ENCODE results near the gene TCF21.
"Not testable (repeated sequence)": the region's sequence is repeated elsewhere in the genome, so short reads cannot be mapped to it uniquely, and the experiment has no call there.

Gene TCF21

DNA sequence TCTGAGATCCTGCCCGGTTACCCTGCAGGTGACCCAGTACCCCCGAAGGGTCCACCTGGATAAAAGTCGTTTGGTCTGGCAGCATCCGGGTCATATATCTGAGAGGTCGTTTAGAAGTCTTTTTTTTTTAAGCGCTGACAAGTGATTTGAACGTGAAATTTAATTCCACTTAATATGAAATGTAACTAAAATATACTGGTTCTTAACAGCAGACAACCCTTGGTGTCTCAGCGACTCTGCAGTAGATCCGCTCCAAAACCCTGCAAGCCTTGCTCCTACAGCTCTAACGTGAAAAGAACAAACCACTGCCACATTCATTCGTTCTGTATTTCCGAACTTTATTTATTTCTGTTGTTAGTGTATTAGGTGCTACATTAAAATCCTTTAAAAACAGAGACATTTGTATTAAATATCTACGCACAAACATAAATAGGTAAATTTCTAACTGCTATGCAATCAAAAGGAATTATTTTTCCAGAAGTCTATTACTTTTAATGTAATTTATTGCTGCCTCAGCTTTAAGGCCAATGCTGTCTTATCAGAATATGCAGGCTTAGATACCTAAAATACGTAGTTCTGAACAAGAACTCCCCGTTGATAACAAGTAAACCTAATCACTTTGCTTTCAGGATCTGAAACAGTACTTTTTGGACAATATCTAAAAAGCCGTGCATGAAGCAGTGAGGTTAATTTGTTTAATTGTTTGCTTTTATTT is 33.5 kb upstream of the TCF21 start:
- DNase-seq (ENCODE audit: extremely low read depth, low read depth), result no peak
- TF ChIP-seq, protein P1, sequence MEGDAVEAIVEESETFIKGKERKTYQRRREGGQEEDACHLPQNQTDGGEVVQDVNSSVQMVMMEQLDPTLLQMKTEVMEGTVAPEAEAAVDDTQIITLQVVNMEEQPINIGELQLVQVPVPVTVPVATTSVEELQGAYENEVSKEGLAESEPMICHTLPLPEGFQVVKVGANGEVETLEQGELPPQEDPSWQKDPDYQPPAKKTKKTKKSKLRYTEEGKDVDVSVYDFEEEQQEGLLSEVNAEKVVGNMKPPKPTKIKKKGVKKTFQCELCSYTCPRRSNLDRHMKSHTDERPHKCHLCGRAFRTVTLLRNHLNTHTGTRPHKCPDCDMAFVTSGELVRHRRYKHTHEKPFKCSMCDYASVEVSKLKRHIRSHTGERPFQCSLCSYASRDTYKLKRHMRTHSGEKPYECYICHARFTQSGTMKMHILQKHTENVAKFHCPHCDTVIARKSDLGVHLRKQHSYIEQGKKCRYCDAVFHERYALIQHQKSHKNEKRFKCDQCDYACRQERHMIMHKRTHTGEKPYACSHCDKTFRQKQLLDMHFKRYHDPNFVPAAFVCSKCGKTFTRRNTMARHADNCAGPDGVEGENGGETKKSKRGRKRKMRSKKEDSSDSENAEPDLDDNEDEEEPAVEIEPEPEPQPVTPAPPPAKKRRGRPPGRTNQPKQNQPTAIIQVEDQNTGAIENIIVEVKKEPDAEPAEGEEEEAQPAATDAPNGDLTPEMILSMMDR (IDR thresholded peaks at IDR 0.05; ENCODE audit: low read depth, low read length), result no peak

DNA sequence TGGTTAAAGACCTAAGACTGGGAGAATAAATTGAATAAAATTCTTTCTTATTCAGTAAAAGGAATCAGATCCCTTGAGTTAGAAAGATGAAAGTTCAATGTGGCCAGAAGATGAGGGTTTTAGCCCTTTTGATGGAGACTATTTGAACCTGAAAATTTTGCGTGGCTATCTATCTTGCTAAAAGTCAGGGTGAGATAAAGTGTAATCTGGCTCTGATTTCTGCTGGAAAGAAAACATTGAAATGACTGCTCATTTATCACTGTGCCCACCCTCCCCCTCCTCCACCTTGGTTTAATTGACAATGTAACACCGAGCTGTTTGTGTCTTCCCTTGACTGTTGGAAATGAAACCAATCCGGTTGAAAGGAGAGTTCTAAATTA is 32.9 kb upstream of the TCF21 start:
- TF ChIP-seq, protein P1 (IDR thresholded peaks at IDR 0.05; ENCODE audit: low read depth, low read length), result no peak

DNA sequence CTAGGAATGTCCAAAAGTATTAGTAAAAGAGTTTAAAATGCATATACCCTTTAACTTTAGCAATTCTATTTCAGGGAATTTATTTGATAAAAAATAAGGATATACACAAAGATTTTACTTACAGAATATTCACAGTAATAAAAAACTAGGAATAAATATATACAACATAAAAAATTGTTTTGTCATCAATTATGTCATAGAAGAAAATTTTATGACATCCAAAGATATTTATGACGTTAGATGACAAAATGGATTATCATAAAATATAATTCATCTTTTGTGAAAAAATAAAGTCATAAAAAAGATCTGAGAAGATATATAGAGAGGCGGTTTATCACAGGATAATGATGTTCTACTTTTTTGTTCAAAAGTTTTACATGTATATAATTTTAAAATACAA is 32.0 kb upstream of the TCF21 start:
- DNase-seq (ENCODE audit: extremely low read depth, low read depth), result no peak
- TF ChIP-seq, protein P1 (IDR thresholded peaks at IDR 0.05; ENCODE audit: low read depth, low read length), result no peak

More for the DNA sequence above, 32.9 kb upstream of the TCF21 start:
- DNase-seq (ENCODE audit: extremely low read depth, low read depth), result no peak

DNA sequence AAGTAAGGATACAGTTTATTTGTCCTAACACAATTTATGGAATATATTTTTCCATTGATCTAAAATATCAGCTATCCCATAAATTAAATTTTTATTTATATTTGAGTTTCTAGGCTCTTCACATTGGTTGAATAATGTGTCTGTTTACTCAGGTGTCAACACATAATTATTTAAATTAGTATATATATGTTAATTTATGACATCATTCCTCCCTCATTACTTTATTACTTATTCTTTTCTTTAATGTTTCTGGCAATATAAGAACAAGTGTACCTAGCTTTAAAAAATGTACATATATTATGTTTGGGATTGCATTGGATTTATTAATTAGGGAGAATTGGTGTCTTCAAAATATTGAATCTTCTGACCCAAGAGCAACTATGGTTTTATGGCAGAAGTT is 31.2 kb upstream of the TCF21 start:
- TF ChIP-seq, protein P1 (IDR thresholded peaks at IDR 0.05; ENCODE audit: low read depth, low read length), result no peak
- DNase-seq (ENCODE audit: extremely low read depth, low read depth), result no peak

DNA sequence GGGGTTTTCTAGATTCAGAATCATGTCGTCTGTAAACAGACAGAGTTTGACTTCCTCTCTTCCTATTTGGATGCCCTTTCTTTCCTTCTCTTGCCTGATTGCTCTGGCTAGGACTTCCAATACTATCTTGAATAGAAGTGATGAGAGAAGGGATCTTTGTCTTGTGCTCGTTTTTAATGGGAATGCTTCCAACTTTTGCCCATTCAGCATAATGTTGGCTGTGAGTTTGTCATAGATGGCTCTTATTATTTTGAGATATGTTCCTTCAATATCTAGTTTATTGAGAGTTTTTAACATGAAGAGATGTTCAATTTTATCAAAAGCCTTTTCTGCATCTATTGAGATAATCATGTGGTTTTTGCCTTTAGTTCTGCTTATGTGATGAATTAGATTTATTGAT is 27.6 kb upstream of the TCF21 start:
- not testable (repeated sequence) for DNase-seq (ENCODE audit: extremely low read depth, low read depth)

DNA sequence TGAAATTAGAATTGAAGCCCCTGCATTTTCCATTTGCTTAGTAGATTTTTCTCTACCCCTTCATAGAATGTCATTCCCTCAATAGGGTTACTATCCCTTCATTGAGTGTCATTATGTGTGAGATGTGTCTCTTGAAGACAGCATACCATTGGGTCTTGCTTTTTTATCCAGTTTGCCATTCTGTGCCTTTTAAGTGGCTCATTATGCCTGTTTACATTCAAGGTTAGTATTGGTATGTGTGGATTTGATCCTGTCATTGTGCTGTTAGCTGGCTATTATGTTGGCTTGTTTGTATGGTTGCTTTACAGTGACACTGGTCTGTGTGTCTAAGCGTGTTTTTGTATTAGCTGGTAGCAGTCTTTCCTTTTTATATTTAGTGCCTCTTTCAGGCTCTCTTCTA is 25.7 kb upstream of the TCF21 start:
- TF ChIP-seq, protein P1 (IDR thresholded peaks at IDR 0.05; ENCODE audit: low read depth, low read length), result no peak
- no peak for DNase-seq (ENCODE audit: extremely low read depth, low read depth)

DNA sequence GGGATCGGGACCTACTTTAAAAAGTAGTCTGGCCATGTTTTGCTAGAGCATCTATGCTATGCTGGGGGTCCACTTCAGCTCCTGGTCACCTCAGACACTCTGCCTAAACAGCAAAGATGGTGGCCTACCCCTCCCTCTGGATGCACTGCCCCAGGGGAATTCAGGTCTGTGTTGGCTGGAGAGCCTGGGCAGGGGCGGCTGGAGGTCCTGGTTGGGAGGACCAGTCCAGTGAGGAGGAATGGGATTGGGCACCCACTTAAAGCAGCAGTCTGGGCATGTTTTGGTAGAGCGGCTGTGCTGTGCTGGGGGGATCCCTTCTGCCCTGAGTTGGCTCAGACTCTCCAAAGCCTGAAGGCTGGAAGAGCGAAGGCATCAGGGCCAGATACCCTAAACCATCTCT is 23.2 kb upstream of the TCF21 start:
- no peak for DNase-seq (ENCODE audit: extremely low read depth, low read depth)

More for the DNA sequence above, 23.2 kb upstream of the TCF21 start:
- TF ChIP-seq, protein P1 (IDR thresholded peaks at IDR 0.05; ENCODE audit: low read depth, low read length), result no peak
